ENCODE data around the gene KLHL25.
A peak's percentile ranks its signal among the peaks of the same experiment; 100 is the strongest.

KLHL25 gene

DNA sequence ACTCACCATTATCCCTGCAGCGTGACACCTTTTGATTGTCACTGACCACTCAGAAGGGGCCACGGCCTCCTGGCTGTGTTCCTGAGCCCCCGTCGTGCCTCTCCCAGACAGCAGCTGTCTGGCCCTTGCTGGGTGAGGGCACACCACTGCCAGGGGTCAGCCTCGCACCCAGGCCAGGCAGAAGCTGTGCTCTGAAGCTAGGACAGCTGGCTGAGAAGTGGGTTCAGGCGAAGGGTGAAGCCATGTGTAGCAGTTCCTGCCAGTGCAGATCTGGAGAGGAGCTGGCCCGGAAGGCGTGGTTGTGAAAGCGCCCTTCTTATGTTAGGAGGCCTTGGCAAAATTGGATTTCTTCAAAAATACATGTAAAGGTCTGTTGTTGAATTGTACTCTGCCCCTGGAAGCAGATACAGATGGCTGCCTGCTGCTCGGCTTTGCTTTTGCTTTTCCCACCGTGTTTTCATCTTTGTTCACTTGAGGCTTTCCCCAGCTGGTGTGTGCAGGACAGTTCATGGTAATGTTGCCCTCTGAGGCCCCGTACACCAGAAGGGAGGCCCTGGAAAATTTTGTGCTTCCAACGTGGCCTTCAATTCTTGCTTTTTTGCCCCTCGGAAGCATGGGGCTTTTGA is 49.1 kb downstream of the KLHL25 start:
- no peak for DNase-seq (ENCODE audit: low read depth)

DNA sequence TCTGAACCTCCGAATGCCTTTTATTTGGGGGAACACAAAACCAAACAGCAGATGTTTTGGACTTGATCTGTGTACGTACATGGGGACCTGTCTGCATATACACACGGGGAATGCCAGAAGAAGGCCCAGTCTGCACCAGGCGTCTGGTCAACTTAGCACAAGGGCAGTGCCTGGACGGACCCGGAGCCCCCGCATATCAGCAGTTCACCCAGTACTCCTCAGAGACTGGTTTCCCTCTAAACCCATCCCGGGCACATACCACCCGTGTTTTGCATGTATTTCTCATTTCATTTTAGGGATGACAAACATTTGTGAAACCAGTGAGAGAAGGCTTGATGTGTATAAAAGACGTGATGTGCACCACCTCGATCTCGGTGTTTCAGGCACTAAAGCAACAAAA is 49.7 kb downstream of the KLHL25 start:
- no peak for DNase-seq (ENCODE audit: low read depth)

DNA sequence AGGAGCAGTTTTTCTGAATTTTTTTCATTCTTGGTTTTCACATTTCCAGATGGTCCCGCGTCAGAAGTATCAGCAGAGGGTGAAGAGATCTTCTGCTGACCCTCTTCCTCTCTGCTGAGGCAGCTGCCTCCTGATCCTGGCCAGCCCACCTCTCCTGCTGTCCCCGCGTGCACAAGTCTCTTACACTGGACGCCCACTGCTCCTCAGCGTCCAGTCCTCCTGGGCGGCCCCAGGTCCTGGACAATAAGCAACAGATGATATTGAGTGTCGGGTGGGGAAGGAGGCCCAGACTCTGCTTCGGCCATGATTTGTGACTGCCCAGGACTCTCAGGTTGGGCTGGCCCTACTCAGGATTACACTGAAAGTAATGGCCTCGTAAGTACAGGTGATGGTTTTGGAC is 50.1 kb downstream of the KLHL25 start:
- no peak for DNase-seq (ENCODE audit: low read depth)

DNA sequence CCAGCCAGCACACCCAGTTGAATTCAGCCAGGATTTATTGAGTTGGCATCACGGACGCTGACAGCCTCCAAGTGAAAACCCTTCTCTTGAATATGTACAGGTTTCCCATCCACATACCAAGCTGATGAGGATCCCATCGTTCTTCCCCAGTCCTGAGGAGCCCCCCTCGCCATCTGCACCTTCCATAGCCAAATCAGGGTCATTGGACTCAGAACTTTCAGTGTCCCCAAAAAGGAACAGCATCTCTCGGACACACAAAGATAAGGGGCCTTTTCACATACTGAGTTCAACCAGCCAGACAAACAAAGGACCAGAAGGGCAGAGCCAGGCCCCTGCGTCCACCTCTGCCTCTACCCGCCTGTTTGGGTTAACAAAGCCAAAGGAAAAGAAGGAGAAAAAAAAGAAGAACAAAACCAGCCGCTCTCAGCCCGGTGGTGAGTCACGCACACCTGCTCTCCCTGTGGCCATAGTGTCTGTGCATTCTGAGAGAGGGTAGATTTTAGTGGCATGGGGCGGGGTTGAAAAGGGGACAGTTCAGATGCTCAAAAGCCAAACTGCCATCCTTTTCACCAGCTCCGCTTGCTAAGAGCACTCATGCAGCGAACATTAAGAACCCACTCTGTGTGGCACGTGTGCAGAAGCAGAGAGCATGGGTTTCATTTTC is 51.2 kb downstream of the KLHL25 start:
- no peak for DNase-seq (ENCODE audit: low read depth)

DNA sequence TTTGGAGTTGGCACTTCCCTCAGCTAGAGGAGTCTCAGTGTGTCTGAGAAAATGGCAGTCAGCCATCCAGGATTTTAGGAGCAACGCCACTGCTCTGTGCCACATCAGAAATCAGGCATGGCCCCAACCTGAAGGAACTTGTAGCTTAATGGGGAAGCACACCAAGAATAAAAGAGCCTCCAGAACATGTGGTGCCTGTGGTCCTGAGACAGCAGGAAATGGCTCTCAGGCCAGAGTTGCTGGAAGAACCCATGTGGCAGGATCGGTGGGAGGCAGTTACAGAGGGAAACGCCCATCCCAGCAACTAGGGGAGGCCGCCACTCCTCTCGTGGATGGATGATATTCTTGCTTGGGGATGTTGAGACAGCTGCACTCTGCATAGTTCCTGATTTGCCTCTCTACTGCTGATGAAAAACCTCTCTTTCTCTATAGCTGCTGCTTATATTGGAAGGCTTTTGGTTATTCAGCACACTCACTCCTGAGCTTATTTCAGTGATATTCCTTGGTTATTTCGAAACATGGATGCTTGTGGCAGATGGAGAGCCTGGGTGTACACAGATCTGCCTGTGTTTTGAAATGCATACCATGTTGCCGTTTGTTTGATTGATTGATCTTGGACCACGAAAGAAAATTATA is 52.4 kb downstream of the KLHL25 start:
- DNase-seq (ENCODE audit: low read depth), result no peak

DNA sequence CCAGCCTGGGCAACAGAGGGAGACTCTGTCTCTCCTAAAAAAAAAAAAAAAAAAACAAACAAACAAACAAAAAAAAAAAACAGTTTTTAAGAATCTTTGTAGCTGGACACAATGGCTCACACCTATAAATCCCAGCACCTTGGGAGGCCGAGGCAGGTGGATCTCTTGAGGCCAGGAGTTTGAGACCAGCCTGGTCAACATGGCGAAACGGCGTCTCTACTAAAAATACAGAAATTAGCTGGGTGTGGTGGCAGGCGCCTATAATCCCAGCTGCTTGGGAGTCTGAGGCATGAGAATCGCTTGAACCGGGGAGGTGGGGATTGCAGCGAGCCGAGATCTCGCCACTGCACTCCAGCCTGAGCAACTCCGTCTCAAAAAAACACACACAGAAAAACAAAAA is 53.1 kb downstream of the KLHL25 start:
- DNase-seq (ENCODE audit: low read depth), result no peak

DNA sequence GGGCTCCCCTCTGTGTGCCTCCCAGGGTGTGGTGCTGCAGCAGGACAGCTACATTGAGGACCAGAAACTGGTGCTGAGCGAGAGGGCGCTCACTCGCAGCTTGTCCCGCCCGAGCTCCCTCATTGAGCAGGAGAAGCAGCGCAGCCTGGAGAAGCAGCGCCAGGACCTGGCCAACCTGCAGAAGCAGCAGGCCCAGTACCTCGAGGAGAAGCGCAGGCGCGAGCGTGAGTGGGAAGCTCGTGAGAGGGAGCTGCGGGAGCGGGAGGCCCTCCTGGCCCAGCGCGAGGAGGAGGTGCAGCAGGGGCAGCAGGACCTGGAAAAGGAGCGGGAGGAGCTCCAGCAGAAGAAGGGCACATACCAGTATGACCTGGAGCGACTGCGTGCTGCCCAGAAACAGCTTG is 53.7 kb downstream of the KLHL25 start:
- DNase-seq (ENCODE audit: low read depth), result no peak

DNA sequence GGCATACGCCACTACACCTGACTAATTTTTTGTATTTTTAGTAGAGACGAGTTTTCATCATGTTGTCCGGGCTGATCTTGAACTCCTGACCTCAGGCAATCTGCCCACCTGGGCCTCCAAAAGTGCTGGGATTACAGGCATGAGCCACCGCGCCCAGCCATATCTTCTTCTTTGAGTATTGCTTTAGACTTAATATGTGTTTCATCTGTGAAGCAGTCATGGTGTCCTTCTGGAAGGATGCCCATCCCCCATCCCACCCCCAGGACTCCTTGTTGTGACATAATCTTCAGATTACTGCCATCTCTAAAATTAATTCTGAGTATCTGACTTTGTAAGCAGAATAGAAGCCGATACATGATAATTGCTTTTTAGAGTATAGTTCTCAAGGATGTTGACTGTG is 57.7 kb downstream of the KLHL25 start:
- no peak for DNase-seq (ENCODE audit: low read depth)

DNA sequence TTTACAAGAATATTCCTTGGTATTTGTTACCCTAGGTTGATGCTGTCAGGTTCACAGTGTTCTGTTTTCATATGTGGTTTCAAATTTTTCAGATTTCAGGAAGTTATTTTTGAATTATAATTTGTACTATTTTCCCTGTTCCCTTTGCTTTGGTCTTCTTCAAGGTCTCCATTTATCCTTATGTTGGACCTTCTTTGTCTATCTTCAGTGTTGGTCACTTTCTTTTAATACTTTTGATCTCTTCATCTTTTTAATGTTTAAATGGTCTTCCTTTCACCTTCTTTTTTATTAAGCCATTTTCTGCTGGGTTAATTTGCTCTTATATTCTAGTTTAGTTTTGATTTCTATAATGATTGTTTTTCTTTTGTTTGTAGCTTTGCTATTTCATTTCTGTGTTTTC is 61.3 kb downstream of the KLHL25 start:
- DNase-seq (ENCODE audit: low read depth), result no peak

DNA sequence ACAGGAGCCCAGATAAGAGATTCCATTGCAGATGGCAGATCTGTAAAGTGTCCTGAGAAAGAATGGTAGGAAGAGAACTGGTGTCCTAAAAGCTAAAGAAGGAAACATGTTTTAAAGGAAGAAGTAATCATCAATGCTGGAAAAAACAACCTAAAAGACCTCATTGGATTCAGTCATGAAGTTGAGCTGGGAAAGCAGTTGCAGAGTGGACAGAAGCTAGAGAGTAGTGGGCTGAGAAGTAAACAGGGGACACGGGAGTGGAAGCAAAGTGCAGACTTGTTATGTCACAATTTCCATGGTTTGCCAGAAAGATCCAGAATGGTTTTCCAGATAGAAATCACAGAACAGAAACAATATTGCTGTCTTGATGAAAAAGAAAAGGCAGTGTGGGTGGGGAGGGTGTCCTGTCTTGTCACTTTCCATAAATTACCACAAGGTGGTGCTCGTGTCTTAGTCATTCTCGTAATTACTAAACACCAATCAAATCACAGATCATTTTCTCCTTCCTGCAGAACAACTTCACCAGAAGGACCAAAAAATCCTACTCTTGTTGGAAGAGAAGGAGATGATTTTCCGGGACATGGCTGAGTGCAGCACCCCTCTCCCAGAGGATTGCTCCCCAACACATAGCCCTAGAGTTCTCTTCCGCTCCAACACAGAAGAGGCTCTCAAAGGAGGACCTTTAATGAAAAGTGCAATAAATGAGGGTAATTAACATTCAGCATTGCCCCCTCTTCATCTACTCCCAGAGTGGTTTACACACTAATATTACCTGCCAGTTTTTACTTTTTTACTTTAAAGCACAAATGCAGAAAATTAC is 64.5 kb downstream of the KLHL25 start:
- no peak for DNase-seq (ENCODE audit: low read depth)

DNA sequence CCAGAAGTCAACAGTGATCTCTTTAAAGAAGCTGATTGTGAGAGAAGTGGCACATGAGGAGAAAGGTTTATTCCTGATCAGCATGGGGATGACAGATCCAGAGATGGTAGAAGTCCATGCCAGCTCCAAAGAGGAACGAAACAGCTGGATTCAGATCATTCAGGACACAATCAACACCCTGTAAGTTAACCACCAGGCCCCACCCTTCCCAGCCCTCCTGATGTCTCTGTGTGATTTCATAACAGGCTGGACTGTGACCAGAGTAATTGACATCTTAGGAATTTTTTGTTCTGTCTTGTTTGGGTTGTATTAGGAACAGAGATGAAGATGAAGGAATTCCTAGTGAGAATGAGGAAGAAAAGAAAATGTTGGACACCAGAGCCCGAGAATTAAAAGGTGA is 67.7 kb downstream of the KLHL25 start:
- peak; percentile 38 for DNase-seq (ENCODE audit: low read depth)

DNA sequence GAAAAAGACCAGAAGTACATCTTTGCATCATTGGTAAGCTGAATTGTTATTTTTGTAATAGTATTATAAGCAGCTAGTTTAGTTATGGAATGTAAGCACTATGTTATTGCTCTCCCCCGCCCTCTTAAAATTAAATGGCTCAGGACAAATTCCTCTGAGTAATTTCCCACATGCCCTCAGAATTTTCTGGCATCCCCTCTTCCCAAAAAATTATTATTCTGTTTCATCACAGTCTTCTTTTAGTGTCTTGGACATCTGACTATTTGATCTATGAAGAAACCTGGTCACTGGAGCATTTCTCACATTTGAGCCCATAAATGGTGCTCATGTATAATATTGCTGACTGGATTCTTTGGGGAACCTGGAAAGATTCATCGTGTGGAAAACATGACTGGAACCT is 68.3 kb downstream of the KLHL25 start:
- DNase-seq (ENCODE audit: low read depth), result peak; percentile 47

DNA sequence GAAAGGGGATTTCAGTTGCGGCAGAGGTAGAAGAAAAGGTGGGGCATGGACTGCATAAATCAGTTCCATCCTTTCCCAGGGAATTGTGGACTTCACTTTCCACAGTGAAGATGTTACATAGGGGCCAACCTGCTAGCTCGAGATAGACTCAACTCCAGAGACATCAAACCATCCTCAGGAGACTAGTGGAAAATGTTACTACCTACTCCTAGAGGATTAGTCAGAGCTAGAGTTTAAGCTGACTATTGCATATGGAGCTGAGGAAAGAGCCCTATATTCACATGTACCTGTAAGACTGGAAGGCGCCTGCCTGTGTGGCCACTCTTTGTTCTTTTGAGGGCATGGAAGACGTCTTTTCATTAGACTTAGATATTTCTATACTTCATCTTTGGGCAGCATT is 69.2 kb downstream of the KLHL25 start:
- no peak for DNase-seq (ENCODE audit: low read depth)

DNA sequence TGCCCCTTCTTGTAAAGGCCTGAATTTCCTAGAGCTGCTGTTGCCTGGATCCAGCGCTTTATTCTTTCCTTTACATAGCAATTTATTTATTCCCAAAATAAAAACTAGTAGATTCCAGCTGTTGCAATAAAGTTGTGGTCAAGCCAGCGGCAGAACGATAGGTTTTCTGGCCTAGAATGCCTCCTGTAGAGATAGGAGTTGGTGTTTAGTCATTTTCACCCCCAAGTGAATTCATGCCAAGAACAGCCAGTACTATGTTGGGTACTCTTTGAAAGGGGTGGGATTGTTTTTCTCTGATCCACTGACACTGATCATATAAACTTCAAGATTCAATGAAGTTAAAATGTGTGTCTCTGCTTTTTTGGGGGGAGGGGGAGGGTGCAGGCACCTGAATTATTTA is 69.7 kb downstream of the KLHL25 start:
- no peak for DNase-seq (ENCODE audit: low read depth)

DNA sequence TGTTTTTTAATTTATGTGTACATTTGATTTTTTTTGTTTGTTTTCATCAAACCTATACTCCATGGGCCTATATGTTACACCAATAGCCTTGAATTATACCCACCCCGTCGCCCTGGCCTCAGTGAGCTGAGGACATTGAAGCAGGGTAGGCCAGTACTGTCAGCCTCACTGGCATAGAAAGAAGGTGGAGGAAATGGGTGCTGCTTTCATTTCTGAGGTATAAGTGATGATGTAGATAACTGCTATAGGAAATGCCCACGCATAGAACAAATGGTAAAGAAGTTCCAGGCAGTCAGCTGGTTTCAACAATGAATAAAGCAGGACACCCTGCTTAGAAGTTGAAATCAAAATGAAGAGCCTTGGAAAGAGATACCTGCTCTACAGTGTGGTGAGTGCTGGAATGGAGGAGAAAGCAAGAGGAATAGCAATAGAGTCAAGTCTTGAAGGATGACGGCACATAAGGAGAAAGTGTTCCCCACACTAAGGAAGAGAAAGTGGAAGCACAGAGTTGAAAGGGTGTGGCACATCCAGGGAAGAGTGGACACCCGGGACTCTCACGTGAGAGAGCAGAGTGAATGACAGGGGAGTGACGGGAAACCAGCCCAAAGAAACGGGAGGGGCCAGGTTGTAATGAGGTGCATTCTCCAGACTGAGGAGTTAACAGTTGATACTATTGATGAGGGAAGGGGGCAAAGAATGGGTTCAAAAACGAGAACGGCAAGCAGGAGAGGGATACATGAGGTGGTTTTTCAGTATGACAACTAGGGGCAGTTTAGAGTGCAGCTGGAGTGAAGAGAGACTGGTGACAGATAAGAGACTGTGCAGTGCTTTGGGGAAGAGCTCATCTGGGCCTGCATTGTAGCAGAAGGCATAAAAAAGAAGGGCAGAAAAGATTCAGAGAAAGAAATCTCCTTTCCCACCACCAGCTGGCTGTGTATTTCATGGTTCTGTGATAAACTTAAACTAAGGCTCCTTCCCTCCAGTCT is 70.5 kb downstream of the KLHL25 start:
- DNase-seq (ENCODE audit: low read depth), result no peak

DNA sequence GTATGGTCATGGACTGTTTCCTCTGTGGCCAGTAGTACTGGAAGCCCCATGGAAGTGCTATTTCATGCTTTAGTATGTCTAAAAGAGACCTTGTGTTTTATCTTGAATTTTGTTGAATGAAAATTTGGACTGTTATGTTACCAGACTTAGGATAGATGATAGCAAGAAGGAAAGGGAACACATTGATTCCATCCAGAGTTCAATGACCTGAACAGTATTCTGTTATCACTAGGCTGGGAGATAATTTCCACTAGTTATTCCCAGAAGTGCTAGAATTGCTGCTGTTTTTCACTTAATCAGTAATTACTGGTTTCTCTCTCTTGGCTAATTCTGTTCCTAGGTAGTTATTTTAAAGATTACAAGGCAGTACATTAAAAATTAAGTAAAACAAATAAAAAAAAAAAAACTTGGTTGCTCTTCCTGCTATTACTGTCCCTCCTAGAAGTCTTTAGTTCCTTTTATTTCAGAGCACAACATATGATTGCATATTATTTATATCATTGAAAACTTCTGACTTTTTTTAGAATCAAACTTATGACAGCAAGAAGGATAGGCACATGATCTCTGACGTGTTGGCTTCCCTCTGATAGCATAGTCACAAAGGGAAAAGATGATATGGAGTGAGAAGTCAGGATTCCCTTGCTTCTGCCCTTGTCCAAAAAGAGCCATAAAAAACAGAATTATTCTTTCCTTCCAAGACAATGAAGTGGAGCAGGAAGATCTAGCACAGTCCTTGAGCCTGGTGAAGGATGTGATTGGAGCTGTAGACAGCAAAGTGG is 72.2 kb downstream of the KLHL25 start:
- DNase-seq (ENCODE audit: low read depth), result no peak

DNA sequence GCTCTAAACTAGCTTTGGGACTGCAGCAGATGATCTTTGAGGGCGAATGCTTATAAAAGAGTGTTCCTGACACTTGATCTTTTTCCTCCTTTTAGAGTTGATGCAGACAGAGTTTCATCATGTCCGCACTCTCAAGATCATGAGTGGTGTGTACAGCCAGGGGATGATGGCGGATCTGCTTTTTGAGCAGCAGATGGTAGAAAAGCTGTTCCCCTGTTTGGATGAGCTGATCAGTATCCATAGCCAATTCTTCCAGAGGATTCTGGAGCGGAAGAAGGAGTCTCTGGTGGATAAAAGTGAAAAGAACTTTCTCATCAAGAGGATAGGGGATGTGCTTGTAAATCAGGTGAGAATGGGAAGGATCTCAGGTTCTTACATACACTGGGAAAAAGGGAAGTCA is 75.7 kb downstream of the KLHL25 start:
- DNase-seq (ENCODE audit: low read depth), result no peak

DNA sequence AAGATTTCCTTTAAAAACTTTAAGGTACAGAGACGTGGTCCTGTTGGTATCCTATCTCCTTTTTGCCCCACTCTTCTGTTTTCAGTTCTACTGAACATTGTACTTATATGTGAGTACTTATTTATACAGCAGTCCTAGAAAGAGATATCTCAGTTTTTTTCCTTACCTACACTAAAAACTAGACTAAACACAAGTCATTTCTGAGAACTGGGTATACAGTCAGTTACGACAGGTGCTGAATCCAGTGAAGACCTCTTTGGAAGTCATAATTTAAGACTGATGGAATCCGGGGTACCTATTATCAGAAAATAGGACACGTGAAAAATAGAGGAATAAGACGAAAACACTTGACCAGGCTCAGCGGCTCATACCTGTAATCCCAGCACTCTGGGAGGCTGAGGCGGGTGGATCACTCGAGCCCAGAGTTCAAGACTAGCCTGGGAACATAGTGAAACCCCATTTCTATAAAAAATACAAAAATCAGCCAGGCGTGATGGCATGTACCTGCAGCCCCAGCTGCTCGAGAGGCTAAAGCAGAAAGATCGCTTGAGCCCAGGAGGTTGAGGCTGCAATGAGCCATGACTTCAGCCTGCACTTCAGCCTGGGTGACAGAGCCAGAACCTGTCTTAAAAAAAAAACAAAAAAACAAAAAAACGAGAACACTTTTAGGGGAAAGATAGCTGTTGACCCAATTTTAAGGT is 76.3 kb downstream of the KLHL25 start:
- DNase-seq (ENCODE audit: low read depth), result no peak

DNA sequence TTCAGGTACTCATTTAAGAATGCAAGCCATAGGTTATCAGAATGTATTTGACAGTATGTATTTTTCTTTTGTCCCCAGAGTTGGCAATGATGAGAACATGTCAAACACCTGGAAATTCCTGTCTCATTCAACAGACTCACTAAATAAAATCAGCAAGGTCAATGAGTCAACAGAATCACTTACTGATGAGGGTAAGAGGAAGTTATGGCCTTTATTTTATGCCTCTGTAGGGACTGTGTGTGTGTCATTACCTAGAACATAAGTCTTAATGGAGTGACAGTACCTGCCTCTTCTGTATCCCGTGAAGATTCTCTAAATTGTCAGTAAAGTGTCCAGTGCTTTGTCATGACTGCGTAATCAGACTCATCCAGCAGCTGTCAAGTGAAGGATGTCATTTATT is 77.5 kb downstream of the KLHL25 start:
- DNase-seq (ENCODE audit: low read depth), result no peak

DNA sequence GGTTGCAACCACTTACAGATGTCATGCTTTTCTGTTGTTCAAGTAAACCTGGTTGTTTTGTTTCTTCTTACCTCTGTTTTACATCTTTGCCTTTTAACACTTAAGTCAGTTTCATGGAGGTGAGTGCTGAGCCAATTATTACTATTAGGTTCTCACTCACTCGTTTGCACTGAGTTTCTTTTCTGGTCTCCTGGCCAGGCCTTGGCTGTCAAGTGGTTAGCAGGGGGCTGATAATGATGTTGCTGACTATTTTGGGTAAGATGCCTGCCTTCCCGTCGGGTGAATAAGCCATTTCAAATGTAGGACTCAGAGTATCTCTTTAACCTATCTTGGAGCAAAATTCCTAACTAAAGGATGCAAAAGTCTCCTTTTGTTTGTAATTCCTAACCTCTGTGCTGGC is 78.5 kb downstream of the KLHL25 start:
- DNase-seq (ENCODE audit: low read depth), result no peak
